Ovary (tissue), 3 donors: ENCODE results near the gene SECTM1.
"Not testable (repeated sequence)": the region's sequence is repeated elsewhere in the genome, so short reads cannot be mapped to it uniquely, and the experiment has no call there.

Source experiments
- EP300 ChIP-seq: sonication (generic); formaldehyde crosslinking; IDR thresholded peaks from one replicate; pipeline ENCODE4 v1.6.1; 2017; ENCODE audit warnings: antibody characterized with exemption
- POLR2A ChIP-seq: fragments of 450-650 bp; IDR thresholded peaks from one replicate; pipeline ENCODE4 v1.6.1; 2017; ENCODE audit warnings: antibody characterized with exemption, mild to moderate bottlenecking, moderate library complexity
- TF ChIP-seq, protein P1 (sequence below), 3 donors: fragments of 450-650 bp in 2 of 3; fragments of 200-600 bp in 1 of 3; IDR thresholded peaks; one replicate each; pipeline versions ENCODE4 v1.5.1 to v1.8.0; 2016 to 2022; ENCODE audit warnings: antibody characterized with exemption in 3 of 3, mild to moderate bottlenecking in 1 of 3
- donor health status: DM: no; HTN: no; CAD: no.

- TF ChIP-seq, protein P1, sequence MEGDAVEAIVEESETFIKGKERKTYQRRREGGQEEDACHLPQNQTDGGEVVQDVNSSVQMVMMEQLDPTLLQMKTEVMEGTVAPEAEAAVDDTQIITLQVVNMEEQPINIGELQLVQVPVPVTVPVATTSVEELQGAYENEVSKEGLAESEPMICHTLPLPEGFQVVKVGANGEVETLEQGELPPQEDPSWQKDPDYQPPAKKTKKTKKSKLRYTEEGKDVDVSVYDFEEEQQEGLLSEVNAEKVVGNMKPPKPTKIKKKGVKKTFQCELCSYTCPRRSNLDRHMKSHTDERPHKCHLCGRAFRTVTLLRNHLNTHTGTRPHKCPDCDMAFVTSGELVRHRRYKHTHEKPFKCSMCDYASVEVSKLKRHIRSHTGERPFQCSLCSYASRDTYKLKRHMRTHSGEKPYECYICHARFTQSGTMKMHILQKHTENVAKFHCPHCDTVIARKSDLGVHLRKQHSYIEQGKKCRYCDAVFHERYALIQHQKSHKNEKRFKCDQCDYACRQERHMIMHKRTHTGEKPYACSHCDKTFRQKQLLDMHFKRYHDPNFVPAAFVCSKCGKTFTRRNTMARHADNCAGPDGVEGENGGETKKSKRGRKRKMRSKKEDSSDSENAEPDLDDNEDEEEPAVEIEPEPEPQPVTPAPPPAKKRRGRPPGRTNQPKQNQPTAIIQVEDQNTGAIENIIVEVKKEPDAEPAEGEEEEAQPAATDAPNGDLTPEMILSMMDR (IDR thresholded peaks at IDR 0.05): not testable (repeated sequence)
- TF ChIP-seq POLR2A, EP300: not testable (repeated sequence)
Observed at GRCh38 chr17:82359451-82360074, 26.0 kb upstream of the SECTM1 start.
